Hepatocyte (in vitro differentiated cells): ENCODE data around the gene KRT86.

Source experiments
- CTCF ChIP-seq: fragments of 200-600 bp; sonication (generic); IDR thresholded peaks from 2 replicates; pipeline ENCODE4 v1.5.1; 2016; ENCODE audit warnings: antibody characterized with exemption, mild to moderate bottlenecking; ENCODE audit not compliant: poor library complexity
- EZH2 ChIP-seq: fragments of 200-600 bp; sonication (generic); IDR thresholded peaks from 2 replicates; pipeline ENCODE4 v1.6.1; 2016; ENCODE audit warnings: antibody characterized with exemption, mild to moderate bottlenecking, borderline replicate concordance

- TF ChIP-seq CTCF: no peak
- TF ChIP-seq EZH2: no peak
Observed at GRCh38 chr12:52270541-52271070, 3.8 kb upstream of the KRT86 start.
